Measurements from ENCODE around the gene ARTN. TPM values are rescaled to one million over a fixed set of nuclear protein-coding genes. Genes with fewer than 3 reads are reported as not detected.

The ARTN gene
- not detected in 2 replicates for total RNA-seq (2014; rRNA removed; shearing (Covaris generic))

GRCh38 chr1:43933386-43934100 lies at the start of gene ARTN:
TSS of gene ARTN (plus strand) at chr1:43933801. CDS start at chr1:43935657, 1,856 bp downstream.
- DNase-seq (ENCODE audit: low spot score): no peak

DNA sequence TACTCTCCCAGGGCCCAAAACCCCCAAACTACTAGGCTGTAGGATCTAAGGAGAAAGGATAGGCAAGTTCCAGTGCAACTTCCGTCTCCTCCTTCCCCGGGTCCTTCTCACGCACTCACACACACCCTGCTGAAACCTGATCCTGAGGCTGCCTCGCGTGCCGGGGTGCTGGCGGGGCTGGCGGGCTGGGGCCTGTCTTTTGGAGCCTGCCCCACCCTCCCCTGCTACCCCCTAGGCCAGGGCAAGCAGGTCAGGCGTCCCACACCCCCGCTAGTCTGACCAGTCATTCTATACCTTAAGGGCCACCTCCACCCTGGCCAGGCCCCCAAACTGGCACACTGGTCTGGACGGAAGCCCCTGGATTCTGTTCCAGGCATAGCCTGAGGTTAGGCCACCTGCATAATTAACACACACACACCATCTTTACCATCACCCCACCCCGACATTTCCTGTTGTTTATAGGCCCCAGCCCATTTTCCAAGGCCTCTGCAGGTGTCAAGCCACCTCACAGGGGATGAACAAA lies 48.3 kb upstream of the ARTN start:
- DNase-seq (ENCODE audit: low spot score): no peak

- DNase-seq (ENCODE audit: low spot score): no peak
Observed at GRCh38 chr1:43887748-43888147, 45.9 kb upstream of the ARTN start.

- DNase-seq (ENCODE audit: low spot score): no peak
Observed at GRCh38 chr1:43890815-43891214, 42.8 kb upstream of the ARTN start.

DNA sequence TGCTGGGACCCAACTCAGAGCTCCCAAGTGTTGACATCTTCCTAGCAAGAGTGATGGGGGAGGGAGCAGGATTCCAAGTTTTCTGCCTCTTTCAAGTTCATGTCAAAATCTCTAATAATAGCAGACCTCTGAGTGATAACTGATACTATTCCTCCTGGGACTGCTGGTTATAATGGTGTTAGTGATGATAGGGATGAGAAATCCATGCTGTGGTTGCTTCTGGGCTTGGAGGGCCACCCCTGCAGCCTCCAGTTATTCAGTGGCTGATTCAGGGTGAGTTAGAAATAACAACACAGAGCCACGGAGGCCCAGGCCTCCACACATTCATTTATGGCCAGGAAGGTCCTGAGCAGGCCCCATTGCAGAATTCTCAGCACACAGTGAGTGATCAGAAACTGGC lies 40.6 kb upstream of the ARTN start:
- no peak for DNase-seq (ENCODE audit: low spot score)

- no peak for DNase-seq (ENCODE audit: low spot score)
Observed at GRCh38 chr1:43898981-43899380, 34.6 kb upstream of the ARTN start.

DNA sequence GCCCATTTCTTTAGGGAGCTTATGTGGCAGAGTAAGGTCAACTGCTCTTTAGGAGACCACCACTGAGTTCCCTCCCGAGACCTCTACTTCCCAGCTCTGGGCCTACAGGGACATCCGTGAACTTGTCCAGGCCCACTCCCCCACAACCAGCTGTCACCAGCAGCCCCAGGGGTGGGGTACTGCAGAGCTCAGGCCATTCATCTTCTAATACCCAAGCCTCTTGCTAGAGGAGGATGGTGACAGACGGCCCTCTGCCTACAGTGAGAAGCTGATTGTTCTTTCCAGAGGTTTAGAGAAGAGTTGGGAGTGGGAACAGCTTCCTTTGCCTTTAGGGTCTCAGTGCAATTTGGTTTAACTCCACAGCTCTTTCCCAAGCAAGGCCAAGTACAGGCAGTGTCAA lies 33.2 kb upstream of the ARTN start:
- DNase-seq (ENCODE audit: low spot score): no peak

- DNase-seq (ENCODE audit: low spot score): no peak
Observed at GRCh38 chr1:43901196-43901961, 32.2 kb upstream of the ARTN start.

DNA sequence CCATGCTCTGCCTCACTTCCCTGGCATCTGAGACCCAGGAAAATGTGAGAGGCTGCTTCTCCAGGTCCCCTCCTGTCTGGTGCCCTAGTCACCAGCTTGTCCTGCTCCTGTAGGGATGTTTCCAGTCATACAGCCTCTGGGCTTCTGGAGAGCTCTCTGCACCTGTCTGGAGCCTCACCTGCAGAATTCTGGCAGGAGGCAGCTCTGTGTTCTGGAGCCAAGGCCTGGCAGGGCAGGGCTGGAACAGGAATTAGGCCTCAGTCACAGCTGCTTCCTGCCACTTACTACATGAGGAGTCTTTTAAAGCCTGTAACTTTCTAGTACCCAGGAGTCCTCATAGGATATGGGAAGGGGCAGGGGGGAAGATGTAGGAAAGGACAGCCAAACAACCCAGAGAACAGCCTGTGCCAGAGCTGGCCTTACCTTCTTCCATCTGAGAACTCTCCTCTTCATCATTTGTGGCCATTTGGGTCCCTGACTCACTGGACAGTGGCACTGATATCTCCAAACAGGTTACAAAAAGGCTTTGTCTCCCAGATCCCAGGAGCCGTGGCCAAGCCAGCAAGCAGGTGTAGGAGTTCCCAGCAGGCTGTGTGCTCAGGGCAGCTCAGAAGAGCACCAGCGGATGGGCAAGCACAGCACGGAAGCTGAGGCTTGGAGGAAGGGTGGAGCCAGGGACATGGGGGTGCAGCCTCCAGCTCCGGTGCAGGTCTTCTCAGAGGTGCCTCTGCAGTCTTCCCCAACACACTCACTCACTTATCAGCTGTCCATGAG lies 31.4 kb upstream of the ARTN start:
- DNase-seq (ENCODE audit: low spot score): no peak

- DNase-seq (ENCODE audit: low spot score): no peak
Observed at GRCh38 chr1:43904660-43905551, 28.7 kb upstream of the ARTN start.

DNA sequence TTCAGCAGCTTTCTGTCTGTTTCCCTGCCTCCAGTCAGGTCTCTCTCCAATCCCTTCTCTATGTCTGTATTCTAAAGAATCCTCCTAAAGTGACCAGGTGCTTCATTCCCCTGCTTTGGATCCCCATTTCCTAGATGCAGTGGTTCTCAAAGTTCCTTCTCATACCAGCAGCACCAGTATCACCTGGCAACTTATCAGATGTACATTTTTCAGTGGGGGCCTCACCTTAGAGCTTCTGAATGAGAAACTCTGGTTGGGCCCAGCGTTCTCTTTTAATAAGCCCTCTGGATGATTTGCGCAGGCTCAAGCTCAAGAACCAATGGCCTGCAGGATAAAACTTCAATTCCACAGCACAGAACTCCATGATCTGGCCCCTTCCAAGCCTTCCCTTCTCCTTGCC lies 25.4 kb upstream of the ARTN start:
- no peak for DNase-seq (ENCODE audit: low spot score)

GRCh38 chr1:43908858-43909257 lies 24.7 kb upstream of the ARTN start:
- no peak for DNase-seq (ENCODE audit: low spot score)

DNA sequence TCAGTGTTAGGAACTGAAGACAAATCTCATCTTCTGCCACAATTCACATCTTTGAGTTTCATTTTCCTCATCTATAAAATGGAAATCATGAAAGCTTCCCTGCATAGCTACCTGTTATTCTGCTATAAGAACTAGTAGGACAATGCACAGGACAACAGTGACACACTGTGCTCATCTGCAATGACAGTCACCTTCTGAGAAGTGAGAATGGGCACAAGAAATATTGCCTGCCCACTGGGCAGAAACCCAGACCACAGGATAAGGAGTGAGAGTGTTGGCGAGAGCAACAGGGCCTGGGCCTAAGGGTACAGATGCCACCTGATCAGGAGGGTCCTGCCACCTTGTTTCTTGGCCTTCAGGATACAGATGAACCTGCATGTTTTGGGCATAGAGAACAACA lies 23.3 kb upstream of the ARTN start:
- DNase-seq (ENCODE audit: low spot score): no peak

- no peak for DNase-seq (ENCODE audit: low spot score)
Observed at GRCh38 chr1:43912607-43913006, 21.0 kb upstream of the ARTN start.

DNA sequence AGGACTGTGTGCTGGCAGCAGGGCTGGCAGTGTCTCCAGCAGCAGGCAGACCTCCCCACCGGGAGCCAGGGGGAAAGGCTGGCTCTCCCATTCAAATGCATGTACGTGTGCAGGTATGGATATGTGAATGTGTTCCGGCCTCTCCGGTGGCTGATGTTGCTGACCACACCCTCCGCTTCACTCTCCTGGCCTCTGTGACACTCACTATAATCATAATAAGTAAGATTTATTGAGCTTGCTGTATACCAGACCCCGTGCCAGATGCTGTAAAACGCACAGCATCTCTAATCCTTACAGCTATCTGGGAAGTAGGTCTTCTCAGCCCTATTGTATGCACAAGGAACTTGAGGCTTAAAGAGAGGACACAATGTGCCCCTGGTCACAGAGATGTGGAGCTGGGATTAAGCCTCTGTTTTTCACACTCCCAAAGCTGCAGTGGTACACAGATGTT lies 20.5 kb upstream of the ARTN start:
- no peak for DNase-seq (ENCODE audit: low spot score)

GRCh38 chr1:43913666-43914360 lies 19.8 kb upstream of the ARTN start:
- DNase-seq (ENCODE audit: low spot score): no peak

GRCh38 chr1:43914576-43915525 lies 18.8 kb upstream of the ARTN start:
- no peak for DNase-seq (ENCODE audit: low spot score)

- DNase-seq (ENCODE audit: low spot score): no peak
Observed at GRCh38 chr1:43919906-43920305, 13.7 kb upstream of the ARTN start.

GRCh38 chr1:43921022-43921421 lies 12.6 kb upstream of the ARTN start:
- no peak for DNase-seq (ENCODE audit: low spot score)
